SH-SY5Y (cell line): ENCODE measurements around the gene KRTAP4-16.

Source experiments
- GATA2 ChIP-seq: IDR thresholded peaks from 2 replicates; pipeline ENCODE4 v1.6.1; 2011; ENCODE audit warnings: mild to moderate bottlenecking, low read depth, low read length
- GATA3 ChIP-seq: IDR thresholded peaks from 2 replicates; pipeline ENCODE4 v1.6.1; 2011; ENCODE audit warnings: low read depth, mild to moderate bottlenecking, low read length, moderate library complexity

- TF ChIP-seq GATA3 (no peak), GATA2 (no peak)
Measured at GRCh38 chr17:41064301-41064700, 37.7 kb downstream of the KRTAP4-16 start.
